Pancreas (tissue), 10 donors: ENCODE measurements around the gene CYSTM1. TPM values are rescaled to one million over a fixed set of nuclear protein-coding genes. Genes with fewer than 3 reads are reported as not detected.

Source experiments
- ATAC-seq, 4 donors: fragments of 200-7000 bp; cut with Tn5 transposase; one replicate each; pipeline versions ENCODE4 v1.8.0 to v1.9.1; 2020; ENCODE audit warnings: mild to moderate bottlenecking in 4 of 4, moderate library complexity in 4 of 4
- DNase-seq, 6 donors: peaks; one replicate each; pipeline ENCODE4 v3.0.0-alpha.2; 2020
- FAIRE-seq: peaks from 2 replicates; lab custom pipeline; 2012; peaks lifted over from hg19 to GRCh38; lab: Jason Lieb, UNC
- H3K27ac ChIP-seq, 4 donors: fragments of 200-600 bp; sonication (generic); 1 replicate in 3 of 4; 2 replicates in 1 of 4; pipeline versions ENCODE4 v1.5.0 to v1.8.0; 2020
- H3K27me3 ChIP-seq, 4 donors: fragments of 200-600 bp; one replicate each; pipeline ENCODE4 v1.8.0; 2021
- H3K36me3 ChIP-seq, 3 donors: fragments of 200-600 bp; sonication (generic) in 1 of 3; one replicate each; pipeline versions ENCODE4 v1.5.0 to v1.8.0; 2020 to 2021
- H3K4me1 ChIP-seq, 3 donors: fragments of 200-600 bp; one replicate each; pipeline ENCODE4 v1.8.0; 2021
- H3K4me3 ChIP-seq, 4 donors: fragments of 200-600 bp; sonication (generic) in 2 of 4; one replicate each; pipeline versions ENCODE4 v1.5.0 to v1.8.0; 2020 to 2021
- H3K9me3 ChIP-seq, 4 donors: fragments of 200-600 bp; one replicate each; pipeline ENCODE4 v1.8.0; 2021
- WGBS, 2 donors: extraction: QIAGEN DNeasy Blood & Tissue Kit; methylation state at CpG; one replicate each; pipeline ENCODE4 v1.1.7; 2013; 5-methylcytosine and 5-hydroxymethylcytosine counted together
- intact Hi-C, 3 donors: fragments of 100-400 bp; cut with DNase I; formaldehyde crosslinking; loops; one replicate each; pipeline versions ENCODE4 v1.11.1 to v1.14.2; 2022
- polyA plus RNA-seq, 2 donors: library from polyadenylated mRNA; stranded (reverse); fragments of 200-250 nt; gene quantifications; one replicate each; pipeline ENCODE4 v1.2.3, GENCODE V29; 2013
- total RNA-seq, 6 donors: library from RNA; stranded (reverse); fragmentation: NEBNext Ultra II Directional in 4 of 6; extraction: Animal tissue kit (Norgen Biotek cat#: 25700) in 4 of 6; gene quantifications; one replicate each; pipeline versions ENCODE4 v1.2.1 to v1.2.4, GENCODE V29; 2021 to 2023
- TF ChIP-seq, protein P1 (sequence below), 4 donors: fragments of 200-600 bp; sonication (generic) in 3 of 4; IDR thresholded peaks; one replicate each; pipeline versions ENCODE4 v1.5.0 to v1.8.0; 2021; ENCODE audit warnings: antibody characterized with exemption in 4 of 4
- donor health status: healthy with polysubstance abuse.
- donor health status: DM: no; HTN: no; CAD: no; lungs with moderate emphysema.
- donor health status: DM: no; HTN: no; CAD: no.
- donor health status: control.
- donor health status: control.
- donor health status: Bipolar disorder and iron deficiency.
- donor health status: DM: yes; HTN: yes; CAD: no.
- donor health status: DM: no; HTN: no; CAD: no.
- donor health status: DM: no; HTN: no; CAD: no.
- donor health status: DM: yes; HTN: yes; CAD: no.

Gene CYSTM1
- total and polyA plus RNA-seq, 8 donors, result 30.2 to 185 (median 52.8) TPM

DNA sequence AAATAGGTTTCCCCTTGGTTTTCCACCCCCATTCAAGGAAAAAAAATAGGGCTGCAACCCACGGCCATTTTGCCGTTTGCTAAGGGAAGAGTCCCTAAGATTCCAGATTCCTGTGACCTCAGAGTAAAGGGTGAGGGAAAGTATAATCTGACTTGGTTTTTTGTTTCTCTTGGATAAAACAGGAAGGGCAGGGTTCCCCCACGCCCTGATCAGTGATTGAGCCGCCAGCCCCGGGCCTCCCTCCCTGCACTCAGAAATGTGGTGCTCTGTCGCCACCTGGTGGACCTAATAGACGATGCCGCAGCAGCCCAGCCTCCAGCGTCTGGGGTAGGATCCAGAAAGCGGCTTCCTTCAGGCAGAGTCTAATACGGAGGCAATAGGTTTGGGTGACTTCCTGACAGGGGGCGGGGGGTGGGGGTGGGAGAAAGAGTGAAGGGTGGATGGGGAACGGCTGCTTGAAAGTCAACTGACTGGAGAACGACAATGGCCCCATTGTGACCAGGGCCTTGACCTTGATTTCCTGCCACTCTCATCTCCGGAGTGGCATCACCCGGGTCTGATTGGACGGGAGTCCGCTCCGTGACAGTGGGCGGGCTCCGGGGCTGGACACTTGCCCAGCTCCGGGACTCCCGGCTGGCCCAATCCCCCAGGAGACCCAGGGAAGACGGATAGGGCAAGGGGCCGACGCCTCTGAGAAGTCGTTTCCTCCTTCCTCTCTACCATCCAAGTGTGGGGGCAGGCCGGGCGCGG is 17.8 kb upstream of the CYSTM1 start:
- intact Hi-C loops, result loop anchor here in 2 of 3 donors (5.0 to 10.0 kb wide), 3 partner anchors 80 to 372 kb away; no protein-coding TSS in a partner anchor
- TF ChIP-seq, protein P1, sequence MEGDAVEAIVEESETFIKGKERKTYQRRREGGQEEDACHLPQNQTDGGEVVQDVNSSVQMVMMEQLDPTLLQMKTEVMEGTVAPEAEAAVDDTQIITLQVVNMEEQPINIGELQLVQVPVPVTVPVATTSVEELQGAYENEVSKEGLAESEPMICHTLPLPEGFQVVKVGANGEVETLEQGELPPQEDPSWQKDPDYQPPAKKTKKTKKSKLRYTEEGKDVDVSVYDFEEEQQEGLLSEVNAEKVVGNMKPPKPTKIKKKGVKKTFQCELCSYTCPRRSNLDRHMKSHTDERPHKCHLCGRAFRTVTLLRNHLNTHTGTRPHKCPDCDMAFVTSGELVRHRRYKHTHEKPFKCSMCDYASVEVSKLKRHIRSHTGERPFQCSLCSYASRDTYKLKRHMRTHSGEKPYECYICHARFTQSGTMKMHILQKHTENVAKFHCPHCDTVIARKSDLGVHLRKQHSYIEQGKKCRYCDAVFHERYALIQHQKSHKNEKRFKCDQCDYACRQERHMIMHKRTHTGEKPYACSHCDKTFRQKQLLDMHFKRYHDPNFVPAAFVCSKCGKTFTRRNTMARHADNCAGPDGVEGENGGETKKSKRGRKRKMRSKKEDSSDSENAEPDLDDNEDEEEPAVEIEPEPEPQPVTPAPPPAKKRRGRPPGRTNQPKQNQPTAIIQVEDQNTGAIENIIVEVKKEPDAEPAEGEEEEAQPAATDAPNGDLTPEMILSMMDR (IDR thresholded peaks at IDR 0.05), result peak; percentile 81 to 90 (median 84)
- no peak for FAIRE-seq
- Histone ChIP-seq H3K27ac (peak overlapping the region in 2 of 4 donors; percentile 19 to 41), H3K27me3 (no peaks in the 10 kb centered on the region), H3K36me3 (no peaks in the 10 kb centered on the region), H3K4me1 (peaks cover 0 to 6% (median 0%) of the 10 kb centered on the region in 3 donors), H3K9me3 (no peaks in the 10 kb centered on the region), H3K4me3 (peak overlapping the region in 2 of 4 donors; percentile 1 to 29)
- peak; percentile 95 to 99 (median 98) for ATAC-seq
- DNase-seq, result peak; percentile 83 to 95 (median 91)
- WGBS, 2 donors, result 10 to 12% methylated on average over 29 to 30 of the region's 30 CpGs

DNA sequence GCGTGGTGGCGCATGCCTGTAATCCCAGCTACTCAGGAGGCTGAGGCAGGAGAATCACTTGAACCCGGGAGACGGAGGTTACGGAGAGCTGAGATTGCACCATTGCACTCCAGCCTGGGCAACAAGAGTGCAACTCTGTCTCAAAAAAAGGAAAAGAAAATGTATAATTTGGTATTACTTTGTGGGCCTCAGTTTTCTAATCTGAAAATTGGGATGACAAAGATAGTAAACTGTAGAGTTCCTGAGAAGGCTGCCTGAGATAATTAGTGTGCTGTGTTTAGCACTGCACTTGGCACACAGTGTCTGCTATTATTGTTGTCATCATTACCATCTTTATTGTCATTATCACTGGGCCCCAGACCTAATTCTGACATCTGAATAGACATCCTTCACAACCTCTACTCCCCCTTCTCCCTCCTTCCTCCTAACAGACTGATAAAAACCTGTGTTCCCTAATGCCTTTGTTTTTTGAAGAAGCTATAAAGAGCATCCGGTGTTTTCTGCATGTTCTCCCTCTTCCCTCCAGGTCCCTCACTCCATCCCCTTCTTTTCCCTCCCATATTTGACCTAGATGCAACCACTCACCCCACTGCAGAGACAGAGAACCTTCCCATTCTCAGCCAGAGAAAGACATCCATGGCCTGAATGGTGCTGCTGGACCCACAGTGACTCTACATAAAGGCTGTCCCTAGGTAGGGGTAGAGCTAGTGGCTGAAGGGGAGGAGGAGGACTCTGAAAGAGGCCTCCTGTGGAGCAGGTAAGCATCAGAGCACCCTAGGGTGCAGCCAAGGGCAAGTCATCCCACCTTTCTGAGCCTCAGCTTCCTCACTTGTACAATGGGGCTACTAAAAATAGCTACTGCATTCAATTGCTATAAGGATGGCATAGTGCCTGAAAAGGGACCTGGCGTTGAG is 15.7 kb upstream of the CYSTM1 start:
- 83 to 90% methylated on average over 7 of the region's 7 CpGs for WGBS, 2 donors
- no peak overlapping the region for H3K27ac ChIP-seq
- no peaks in the 10 kb centered on the region for H3K27me3 ChIP-seq
- intact Hi-C loops, result loop anchor here in 2 of 3 donors (5.0 to 10.0 kb wide), 3 partner anchors 82 to 374 kb away; no protein-coding TSS in a partner anchor
- no peaks in the 10 kb centered on the region for H3K9me3 ChIP-seq
- H3K36me3 ChIP-seq, result no peaks in the 10 kb centered on the region
- no peak overlapping the region for H3K4me3 ChIP-seq
- TF ChIP-seq, protein P1 (IDR thresholded peaks at IDR 0.05), result no peak
- ATAC-seq (no peak), FAIRE-seq (no peak), DNase-seq (no peak)
- H3K4me1 ChIP-seq, result peaks cover 0 to 6% (median 0%) of the 10 kb centered on the region in 3 donors

DNA sequence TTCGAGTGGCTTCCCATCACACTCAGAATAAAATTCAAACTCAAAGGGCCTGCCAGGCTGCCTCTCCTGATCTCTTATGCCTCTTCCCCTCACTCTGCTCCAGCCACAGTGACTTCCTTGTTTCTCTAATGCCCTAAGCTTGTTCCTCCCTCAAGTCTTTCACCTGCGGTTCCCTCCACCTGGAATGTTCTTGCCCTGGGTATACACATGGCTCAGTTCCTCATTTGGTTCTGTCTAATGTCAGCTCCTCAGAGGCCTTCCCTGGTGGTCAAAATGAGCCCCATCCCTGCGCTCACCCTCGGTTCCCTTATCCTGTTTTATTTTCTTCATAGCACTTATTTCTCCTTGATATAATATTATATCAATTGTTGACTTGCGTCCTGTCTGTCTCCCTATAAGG is 12.7 kb upstream of the CYSTM1 start:
- TF ChIP-seq, protein P1 (IDR thresholded peaks at IDR 0.05), result no peak
- Histone ChIP-seq H3K36me3 (no peaks in the 10 kb centered on the region), H3K27me3 (no peaks in the 10 kb centered on the region), H3K4me3 (no peak overlapping the region), H3K4me1 (peaks cover 12 to 17% (median 12%) of the 10 kb centered on the region in 3 donors), H3K27ac (no peak overlapping the region), H3K9me3 (no peaks in the 10 kb centered on the region)
- ATAC-seq (no peak), DNase-seq (no peak), FAIRE-seq (no peak)
- 88 to 90% methylated on average over 5 of the region's 5 CpGs for WGBS, 2 donors
- intact Hi-C loops, result no loop called here

DNA sequence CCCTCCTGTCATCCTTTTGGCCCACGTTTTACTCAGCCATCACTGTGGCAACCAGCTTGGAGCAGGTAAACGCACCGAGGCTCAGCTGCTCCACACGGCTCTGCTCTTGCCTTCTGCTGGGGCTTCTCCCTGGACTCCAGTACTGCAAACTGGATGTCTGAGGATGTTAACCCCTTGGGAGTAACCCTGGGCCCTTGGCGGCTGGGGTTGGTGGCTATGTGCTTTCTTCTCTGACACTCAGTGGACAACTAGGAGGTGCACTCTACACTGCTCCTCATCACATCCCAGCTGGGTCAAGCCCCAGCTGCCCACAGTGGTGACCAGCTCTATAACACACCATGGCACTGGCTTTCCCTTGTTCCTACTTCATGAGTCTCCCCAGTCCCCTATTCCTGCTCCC is 12.2 kb upstream of the CYSTM1 start:
- no peaks in the 10 kb centered on the region for H3K27me3 ChIP-seq
- intact Hi-C loops, result no loop called here
- no peaks in the 10 kb centered on the region for H3K36me3 ChIP-seq
- TF ChIP-seq, protein P1 (IDR thresholded peaks at IDR 0.05), result no peak
- no peak overlapping the region for H3K4me3 ChIP-seq
- peak in 1 of 4 donors; percentile 47 for ATAC-seq
- no peak for DNase-seq
- H3K9me3 ChIP-seq, result no peaks in the 10 kb centered on the region
- WGBS, 2 donors, result 78 to 84% methylated on average over 5 of the region's 5 CpGs
- no peak overlapping the region for H3K27ac ChIP-seq
- H3K4me1 ChIP-seq, result peaks cover 12 to 17% (median 12%) of the 10 kb centered on the region in 3 donors
- FAIRE-seq, result no peak
